HG02798 (cell line): ENCODE results near the gene RIMBP2.
"Not testable (repeated sequence)": the region's sequence is repeated elsewhere in the genome, so short reads cannot be mapped to it uniquely, and the experiment has no call there.

ENCODE experiments used
- ATAC-seq: cut with Tn5 transposase; IDR thresholded peaks from one replicate; pipeline ENCODE4 v1.9.1; 2021; ENCODE audit warnings: mild to moderate bottlenecking; ENCODE audit not compliant: unreplicated experiment, poor library complexity

The RIMBP2 gene

DNA sequence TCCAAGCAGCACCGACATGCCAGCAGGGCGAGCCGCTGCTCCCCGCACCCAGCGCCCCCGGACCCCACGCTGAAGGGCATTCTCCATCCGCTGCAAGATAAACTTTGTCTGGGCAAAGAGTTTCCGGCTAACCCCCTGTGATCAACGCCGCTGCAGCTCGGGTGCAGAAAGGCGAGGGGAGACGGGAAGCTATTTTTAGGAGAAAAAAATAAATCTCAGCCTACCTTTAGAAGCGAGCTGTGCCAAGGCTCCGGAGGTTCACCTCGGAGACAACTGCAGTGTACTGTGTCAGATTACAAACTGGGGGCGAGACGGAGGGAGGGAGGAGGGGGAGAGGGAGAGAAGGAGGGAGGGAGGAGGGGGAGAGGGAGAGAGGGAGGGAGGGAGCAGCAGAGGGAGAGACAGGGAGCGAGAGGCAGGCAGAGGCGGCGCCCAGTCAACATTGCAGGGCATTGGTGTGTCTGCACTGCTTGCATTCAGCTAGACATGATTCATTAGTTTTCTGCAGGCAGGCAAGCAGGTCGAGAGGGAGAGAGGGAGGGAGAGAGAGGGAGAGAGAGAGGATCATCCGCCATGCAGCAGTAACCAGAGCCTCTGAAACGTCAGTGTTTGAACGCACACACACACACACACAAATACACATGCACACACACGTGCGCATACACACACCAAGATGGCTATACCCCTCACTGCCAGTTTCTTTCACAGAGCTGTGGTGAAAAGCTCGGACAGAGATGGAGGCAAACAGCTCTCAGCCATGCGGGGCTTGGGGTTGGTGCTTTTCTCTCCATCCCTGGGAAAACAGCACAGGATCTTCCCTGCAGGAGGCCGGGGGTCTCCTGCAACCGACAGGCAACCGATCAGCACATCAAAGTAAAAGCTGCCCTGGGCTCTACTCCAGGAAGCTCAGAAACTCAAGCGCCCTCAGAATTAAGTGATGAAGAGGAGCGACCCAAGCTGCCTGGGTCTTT is at the start of gene RIMBP2:
RIMBP2 (minus strand) TSS at position 302 of the 971 bp plus-strand sequence. CDS start 237,286 bp downstream, outside the sequence.
- no peak for ATAC-seq

GRCh38 chr12:130765186-130765659 is 49.1 kb upstream of the RIMBP2 start:
- ATAC-seq: no peak

GRCh38 chr12:130764475-130765185 is 48.5 kb upstream of the RIMBP2 start:
- ATAC-seq: no peak

GRCh38 chr12:130764073-130764472 is 48.0 kb upstream of the RIMBP2 start:
- no peak for ATAC-seq

- no peak for ATAC-seq
Observed at GRCh38 chr12:130762319-130762675, 46.2 kb upstream of the RIMBP2 start.

- no peak for ATAC-seq
Observed at GRCh38 chr12:130761537-130762318, 45.6 kb upstream of the RIMBP2 start.

DNA sequence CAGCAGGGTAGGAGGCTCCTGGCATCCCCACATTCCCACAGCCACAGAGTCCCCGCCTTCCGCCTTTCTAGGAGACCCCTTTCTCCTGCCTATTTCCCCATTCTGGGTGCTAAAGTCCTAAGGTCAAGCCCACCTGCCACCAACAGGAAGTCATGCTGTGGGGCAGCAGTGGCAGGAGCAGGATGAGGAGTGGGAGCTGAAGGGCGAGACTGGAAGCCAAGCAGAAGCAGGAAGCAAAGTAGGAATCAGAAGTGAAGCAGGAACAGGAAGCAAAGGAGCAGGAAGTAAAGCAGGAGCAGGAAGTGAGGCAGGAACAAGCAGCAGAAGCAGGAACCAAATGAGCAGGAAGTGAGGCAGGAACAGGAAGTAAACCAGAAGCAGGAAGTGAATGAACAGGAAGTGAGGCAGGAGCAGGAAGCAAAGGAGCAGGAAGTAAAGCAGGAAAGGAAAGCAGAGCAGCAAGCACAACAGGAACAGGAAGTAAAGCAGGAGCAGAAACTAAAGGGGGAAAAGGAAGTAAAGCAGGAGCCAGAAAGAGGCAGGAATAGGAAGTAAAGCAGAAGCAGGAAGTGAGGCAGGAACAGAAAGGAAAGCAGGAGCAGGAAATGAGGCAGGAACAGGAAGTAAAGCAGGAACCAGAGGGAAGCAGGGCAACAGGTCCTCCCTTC is 38.3 kb upstream of the RIMBP2 start:
- ATAC-seq: no peak

- no peak for ATAC-seq
Observed at GRCh38 chr12:130752692-130753230, 36.7 kb upstream of the RIMBP2 start.

DNA sequence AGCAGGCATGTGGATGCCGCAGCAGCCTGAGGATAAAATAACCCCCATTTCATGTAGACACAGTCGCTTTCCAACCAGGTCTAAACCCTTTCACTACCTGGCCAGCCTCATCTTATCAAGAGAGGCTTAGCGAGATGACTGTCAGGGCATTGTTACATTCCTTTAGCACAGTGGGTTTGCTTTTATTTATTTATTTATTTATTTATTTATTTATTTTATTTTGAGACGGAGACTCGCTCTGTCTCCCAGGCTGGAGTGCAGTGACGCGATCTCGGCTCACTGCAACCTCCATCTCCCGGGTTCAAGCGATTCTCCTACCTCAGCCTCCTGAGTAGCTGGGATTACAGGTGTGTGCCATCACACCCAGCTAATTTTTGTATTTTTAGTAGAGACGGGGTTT is 35.9 kb upstream of the RIMBP2 start:
- ATAC-seq: not testable (repeated sequence)

DNA sequence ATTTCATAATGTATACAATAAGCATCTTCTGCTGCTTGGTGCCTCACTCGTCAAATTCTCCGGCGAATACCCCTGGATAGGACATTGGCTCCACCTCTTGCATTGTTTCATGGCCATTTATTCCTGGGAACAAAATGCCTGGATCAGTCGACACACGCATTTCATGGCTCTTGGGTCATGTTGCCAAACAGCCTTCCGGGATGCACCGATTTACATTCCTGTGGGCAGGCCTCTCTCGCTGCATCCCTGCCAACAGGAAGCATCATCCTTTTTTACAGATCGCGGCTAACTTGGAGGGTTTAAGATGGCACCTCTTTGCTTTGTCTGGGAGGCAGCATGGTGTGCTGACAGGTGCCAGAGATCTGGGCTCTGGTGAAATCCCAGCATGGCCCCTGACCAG is 32.7 kb upstream of the RIMBP2 start:
- ATAC-seq: no peak

- ATAC-seq: peak; percentile 68
Observed at GRCh38 chr12:130747867-130748740, 32.0 kb upstream of the RIMBP2 start.

- ATAC-seq: no peak
Observed at GRCh38 chr12:130746546-130746945, 30.4 kb upstream of the RIMBP2 start.

- ATAC-seq: no peak
Observed at GRCh38 chr12:130745921-130746320, 29.8 kb upstream of the RIMBP2 start.

DNA sequence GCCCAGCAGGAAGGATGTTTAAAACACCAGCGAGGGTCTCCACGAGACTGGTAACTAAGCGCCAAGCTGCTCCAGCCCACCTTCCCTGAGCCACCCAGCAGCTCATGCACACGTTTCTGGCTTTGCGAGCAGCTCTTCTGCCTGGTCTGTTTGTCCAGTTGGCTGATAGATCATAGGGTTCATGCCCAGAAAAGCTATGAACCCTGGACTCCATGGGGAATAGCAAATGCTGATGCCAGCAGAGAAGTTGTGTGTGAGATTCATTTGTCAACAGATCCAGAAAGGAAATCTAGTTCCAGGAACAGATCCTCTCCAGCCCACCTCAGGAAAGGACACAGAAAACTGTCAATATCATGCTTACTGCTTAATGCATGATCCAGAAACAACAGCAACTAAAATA is 28.2 kb upstream of the RIMBP2 start:
- ATAC-seq: no peak

DNA sequence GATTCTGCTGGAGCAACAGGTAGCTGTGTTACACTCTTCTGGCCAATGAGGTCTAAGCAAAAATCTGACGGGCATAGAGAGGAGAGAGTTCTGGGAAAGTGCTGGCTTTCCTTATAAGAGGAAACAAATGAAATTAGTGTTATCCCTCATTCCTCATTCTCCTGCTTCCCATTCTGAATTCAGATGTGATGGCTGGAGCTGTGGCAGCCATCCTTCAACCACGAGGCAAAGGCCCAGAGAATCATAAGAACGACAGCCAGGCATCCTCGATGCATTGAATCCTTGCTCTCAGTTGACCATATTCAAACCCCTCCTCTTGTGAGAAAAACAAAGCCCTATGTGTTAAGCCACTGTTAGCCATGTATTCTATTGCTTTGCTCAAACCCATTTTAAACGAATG is 27.5 kb upstream of the RIMBP2 start:
- ATAC-seq: no peak

DNA sequence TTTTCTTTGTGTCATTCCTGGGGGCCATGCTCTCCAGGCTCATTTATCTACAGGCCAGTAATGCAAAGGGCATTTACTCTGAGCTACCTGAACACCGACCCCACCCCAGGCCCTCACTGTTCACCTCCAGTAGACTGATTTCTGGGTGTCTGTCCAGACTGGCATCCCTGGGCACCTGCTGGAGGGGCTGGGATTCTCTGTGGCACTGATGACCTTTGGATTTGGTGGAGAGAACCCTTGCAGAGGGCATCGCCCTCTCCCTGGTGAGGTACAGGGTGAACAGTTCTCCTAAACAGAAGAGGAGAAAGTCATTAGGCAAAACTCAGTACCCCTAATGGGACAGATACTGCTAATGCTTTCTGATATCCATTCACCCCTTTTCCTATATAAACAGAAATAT is 27.1 kb upstream of the RIMBP2 start:
- ATAC-seq: no peak

DNA sequence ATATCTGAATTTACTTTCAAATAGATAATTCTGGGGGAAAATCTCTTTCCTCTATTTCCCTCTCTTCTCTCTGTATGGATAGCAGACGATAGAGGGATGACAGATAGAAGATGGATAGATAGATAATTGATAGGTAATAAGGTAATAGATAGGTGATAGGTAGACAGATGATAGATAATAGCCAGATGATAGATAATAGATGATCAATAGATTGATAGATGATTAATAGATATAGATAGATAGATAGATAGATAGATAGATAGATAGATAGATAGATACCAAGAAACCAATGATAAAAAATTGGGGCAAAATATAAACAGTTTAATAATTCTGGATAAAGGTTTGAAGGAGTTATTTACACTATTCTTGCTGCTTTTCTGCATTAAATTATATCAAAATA is 26.6 kb upstream of the RIMBP2 start:
- no peak for ATAC-seq

DNA sequence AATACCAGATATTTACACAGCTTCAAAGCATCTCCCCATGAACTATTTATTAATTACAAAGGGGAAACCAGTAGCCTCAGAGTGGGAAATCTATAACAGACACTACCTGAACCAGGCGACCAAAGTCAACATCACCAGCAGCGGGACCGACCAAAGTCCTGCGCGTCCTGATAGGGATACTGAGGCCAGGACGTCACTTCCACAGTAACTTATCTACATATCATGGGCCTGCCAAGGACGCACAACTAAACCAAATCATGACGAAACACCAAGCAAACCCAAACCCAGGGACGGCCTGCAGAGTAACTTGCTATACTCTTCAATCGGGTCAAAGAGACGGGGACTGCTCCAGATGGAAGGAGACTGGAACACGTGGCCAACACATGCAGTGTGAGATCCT is 26.0 kb upstream of the RIMBP2 start:
- no peak for ATAC-seq

GRCh38 chr12:130739571-130739970 is 23.5 kb upstream of the RIMBP2 start:
- ATAC-seq: no peak
